Mammary epithelial cell (primary cell): ENCODE measurements around the gene KIT.

Experiments
- EZH2 ChIP-seq: IDR thresholded peaks from 2 replicates; pipeline ENCODE4 v1.6.1; 2012; ENCODE audit warnings: low read length, inconsistent platforms, borderline replicate concordance
- TF ChIP-seq, protein P1 (sequence below), 2 donors: IDR thresholded peaks in 1 of 2; conservative IDR thresholded peaks in 1 of 2; 2 replicates each; pipeline ENCODE4 v1.5.1; 2011 to 2012; ENCODE audit warnings: inconsistent platforms in 2 of 2, low read length in 2 of 2, mild to moderate bottlenecking in 2 of 2, control low read depth in 1 of 2, low read depth in 1 of 2; ENCODE audit not compliant: insufficient read depth in 1 of 2; ENCODE audit errors: extremely low read depth in 1 of 2

DNA sequence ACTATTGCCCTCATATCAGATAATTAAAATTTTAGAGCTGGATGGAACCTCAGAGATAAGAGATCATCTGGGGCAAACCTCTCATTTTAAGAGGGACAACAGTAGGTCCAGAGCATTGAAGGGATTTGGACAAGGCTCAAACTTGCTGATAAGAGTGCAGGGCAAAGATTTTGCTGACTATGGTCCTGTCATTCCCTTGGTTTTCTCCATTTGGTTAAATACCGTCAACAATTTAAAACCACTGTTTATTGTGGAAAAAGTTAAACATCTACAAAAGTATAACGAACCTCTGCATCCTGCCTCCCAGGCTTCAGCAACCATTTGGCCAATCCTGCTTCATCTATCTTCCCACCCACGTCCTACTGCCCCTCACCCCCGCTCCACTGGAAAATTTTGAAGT is 10.7 kb upstream of the KIT start:
- TF ChIP-seq EZH2: no peak
- TF ChIP-seq, protein P1, sequence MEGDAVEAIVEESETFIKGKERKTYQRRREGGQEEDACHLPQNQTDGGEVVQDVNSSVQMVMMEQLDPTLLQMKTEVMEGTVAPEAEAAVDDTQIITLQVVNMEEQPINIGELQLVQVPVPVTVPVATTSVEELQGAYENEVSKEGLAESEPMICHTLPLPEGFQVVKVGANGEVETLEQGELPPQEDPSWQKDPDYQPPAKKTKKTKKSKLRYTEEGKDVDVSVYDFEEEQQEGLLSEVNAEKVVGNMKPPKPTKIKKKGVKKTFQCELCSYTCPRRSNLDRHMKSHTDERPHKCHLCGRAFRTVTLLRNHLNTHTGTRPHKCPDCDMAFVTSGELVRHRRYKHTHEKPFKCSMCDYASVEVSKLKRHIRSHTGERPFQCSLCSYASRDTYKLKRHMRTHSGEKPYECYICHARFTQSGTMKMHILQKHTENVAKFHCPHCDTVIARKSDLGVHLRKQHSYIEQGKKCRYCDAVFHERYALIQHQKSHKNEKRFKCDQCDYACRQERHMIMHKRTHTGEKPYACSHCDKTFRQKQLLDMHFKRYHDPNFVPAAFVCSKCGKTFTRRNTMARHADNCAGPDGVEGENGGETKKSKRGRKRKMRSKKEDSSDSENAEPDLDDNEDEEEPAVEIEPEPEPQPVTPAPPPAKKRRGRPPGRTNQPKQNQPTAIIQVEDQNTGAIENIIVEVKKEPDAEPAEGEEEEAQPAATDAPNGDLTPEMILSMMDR (conservative IDR thresholded peaks at IDR 0.05 in 1 of 2, IDR thresholded peaks at IDR 0.05 in 1 of 2; ENCODE audit: extremely low read depth in 1 of 2, insufficient read depth in 1 of 2, low read depth in 1 of 2, low read length in 2 of 2): no peak
